Colonic mucosa (tissue), 4 donors: ENCODE measurements around the gene BIVM. TPM values are rescaled to one million over a fixed set of nuclear protein-coding genes. Genes with fewer than 3 reads are reported as not detected.

ENCODE experiments used
- DNase-seq: peaks from one replicate; pipeline ENCODE4 v3.0.0-alpha.2; 2020
- H3K27ac ChIP-seq: fragments of 200-600 bp; one replicate; pipeline ENCODE4 v1.8.0; 2021
- H3K27me3 ChIP-seq: fragments of 200-600 bp; one replicate; pipeline ENCODE4 v1.8.0; 2021
- H3K36me3 ChIP-seq: fragments of 200-600 bp; one replicate; pipeline ENCODE4 v1.8.0; 2021
- H3K4me1 ChIP-seq: fragments of 200-600 bp; one replicate; pipeline ENCODE4 v1.8.0; 2021; ENCODE audit warnings: mild to moderate bottlenecking
- H3K4me3 ChIP-seq: fragments of 200-600 bp; one replicate; pipeline ENCODE4 v1.8.0; 2021
- H3K9ac ChIP-seq, 2 donors: one replicate each; pipeline ENCODE4 v1.7.0; 2013; ENCODE audit warnings: control low read depth in 2 of 2, low read depth in 2 of 2, low read length in 2 of 2
- H3K9me3 ChIP-seq: fragments of 200-600 bp; one replicate; pipeline ENCODE4 v1.8.0; 2021
- CTCF ChIP-seq: fragments of 200-600 bp; IDR thresholded peaks from one replicate; pipeline ENCODE4 v1.8.0; 2022; ENCODE audit warnings: antibody characterized with exemption, mild to moderate bottlenecking
- intact Hi-C: fragments of 100-400 bp; cut with DNase I; formaldehyde crosslinking; loops from one replicate; pipeline ENCODE4 v1.14.1; 2022
- total RNA-seq, 2 donors: library from RNA; stranded (reverse); fragmentation: NEBNext Ultra II Directional in 1 of 2; extraction: Animal tissue kit (Norgen Biotek cat#: 25700) in 1 of 2; gene quantifications; one replicate each; pipeline ENCODE4 v1.2.1, GENCODE V29; 2021
- donor health status: healthy.
- donor health status: DM: no; HTN: no; CAD: no.
- donor health status: DM: no; HTN: no; CAD: no.

The BIVM gene
- 10 to 100 TPM; 11.8 to 15.5 TPM for total RNA-seq

GRCh38 chr13:102798581-102799425 is at the start of gene BIVM, which contains the start of gene POGLUT2:
Gene BIVM (plus strand): TSS chr13:102799119. CDS start chr13:102807268, 8,149 bp downstream.
Gene POGLUT2 (minus strand): TSS chr13:102798976. CDS start chr13:102798670, 306 bp downstream.
- intact Hi-C loops: loop anchor here (5.0 kb wide), 1 partner anchor 48 kb away; the partner anchor contains the start of gene ERCC5
- Histone ChIP-seq H3K27ac (peak within 1 kb of the TSS; percentile 27), H3K4me3 (peak within 1 kb of the TSS; percentile 67), H3K4me1 (no peaks in the 10 kb centered on the region), H3K9ac (peak within 1 kb of the TSS; percentile 72 to 78), H3K9me3 (no peaks in the 10 kb centered on the region), H3K27me3 (no peaks in the 10 kb centered on the region), H3K36me3 (no peaks in the 10 kb centered on the region)
- DNase-seq: peak; percentile 94
- TF ChIP-seq CTCF: no peak

GRCh38 chr13:102751886-102752285 is 47.0 kb upstream of the BIVM start:
- no peak overlapping the region for H3K9ac ChIP-seq
- no peak for TF ChIP-seq CTCF
- no peak overlapping the region for H3K4me3 ChIP-seq
- intact Hi-C loops: no loop called here
- H3K4me1 ChIP-seq: no peaks in the 10 kb centered on the region
- no peaks in the 10 kb centered on the region for H3K9me3 ChIP-seq
- no peaks in the 10 kb centered on the region for H3K27me3 ChIP-seq
- no peaks in the 10 kb centered on the region for H3K36me3 ChIP-seq
- no peak overlapping the region for H3K27ac ChIP-seq
- no peak for DNase-seq

- H3K27ac ChIP-seq: no peak overlapping the region
- H3K27me3 ChIP-seq: no peaks in the 10 kb centered on the region
- H3K9me3 ChIP-seq: no peaks in the 10 kb centered on the region
- H3K4me3 ChIP-seq: no peak overlapping the region
- no peak for DNase-seq
- H3K36me3 ChIP-seq: no peaks in the 10 kb centered on the region
- no peaks in the 10 kb centered on the region for H3K4me1 ChIP-seq
- TF ChIP-seq CTCF: no peak
- H3K9ac ChIP-seq: no peak overlapping the region
- intact Hi-C loops: no loop called here
Observed at GRCh38 chr13:102757006-102757405, 41.9 kb upstream of the BIVM start.

- intact Hi-C loops: no loop called here
- H3K9ac ChIP-seq: no peak overlapping the region
- no peak for TF ChIP-seq CTCF
Observed at GRCh38 chr13:102758842-102759241, 40.1 kb upstream of the BIVM start.

GRCh38 chr13:102761071-102761470 is 37.8 kb upstream of the BIVM start:
- no peak for TF ChIP-seq CTCF
- H3K36me3 ChIP-seq: no peaks in the 10 kb centered on the region
- H3K27ac ChIP-seq: no peak overlapping the region
- no peaks in the 10 kb centered on the region for H3K9me3 ChIP-seq
- intact Hi-C loops: no loop called here
- no peak overlapping the region for H3K9ac ChIP-seq
- H3K4me3 ChIP-seq: no peak overlapping the region
- H3K27me3 ChIP-seq: no peaks in the 10 kb centered on the region
- DNase-seq: no peak
- no peaks in the 10 kb centered on the region for H3K4me1 ChIP-seq

More at GRCh38 chr13:102758842-102759241, 40.1 kb upstream of the BIVM start:
- H3K36me3 ChIP-seq: no peaks in the 10 kb centered on the region
- H3K4me1 ChIP-seq: no peaks in the 10 kb centered on the region
- no peak overlapping the region for H3K4me3 ChIP-seq
- DNase-seq: no peak
- H3K27me3 ChIP-seq: no peaks in the 10 kb centered on the region
- no peaks in the 10 kb centered on the region for H3K9me3 ChIP-seq
- no peak overlapping the region for H3K27ac ChIP-seq
